GM12878 (cell line): ENCODE data around the gene MZT2B. TPM values are rescaled to one million over a fixed set of nuclear protein-coding genes. Genes with fewer than 3 reads are reported as not detected.
"Not testable (repeated sequence)": the region's sequence is repeated elsewhere in the genome, so short reads cannot be mapped to it uniquely, and the experiment has no call there.

ENCODE experiments used
- ATAC-seq: fragments of 200-7000 bp; cut with Tn5 transposase; 3 replicates; pipeline ENCODE4 v1.9.1; 2020; ENCODE audit warnings: mild to moderate bottlenecking, moderate library complexity
- BruUV-seq: library from RNA; stranded (reverse); fragments of 400-500 nt; replicated peaks from 2 replicates; lab custom pipeline; 2021; lab: Mats Ljungman, UMichigan
- CTCF ChIA-PET: fragments of 300-600 bp; sonication (Branson Sonifier 250); formaldehyde crosslinking; extraction: SDS; loops from one replicate; lab custom pipeline; 2021; ENCODE audit warnings: inconsistent platforms; lab: Yijun Ruan, JAX
- POLR2A ChIA-PET: fragments of 350-600 bp; formaldehyde crosslinking; extraction: SDS; loops from one replicate; lab custom pipeline; 2021; ENCODE audit warnings: inconsistent platforms; lab: Charles Lee
- RAD21 ChIA-PET: fragments of 300-600 bp; sonication (Branson Sonifier 250); formaldehyde crosslinking; loops from one replicate; lab custom pipeline; 2023; ENCODE audit warnings: antibody characterized with exemption; ENCODE audit not compliant: unreplicated experiment; lab: Charles Lee
- SMC1A ChIA-PET: fragments of 300-600 bp; sonication (Branson Sonifier 250); formaldehyde crosslinking; loops from one replicate; lab custom pipeline; 2023; ENCODE audit not compliant: unreplicated experiment, uncharacterized antibody; lab: Charles Lee
- DNase-seq: peaks from one replicate; pipeline ENCODE4 v3.0.0-alpha.2; 2011; ENCODE audit warnings: low read depth, low spot score
- FAIRE-seq: peaks from 3 replicates; lab custom pipeline; 2011; peaks lifted over from hg19 to GRCh38; lab: Jason Lieb, UNC
- H2AFZ ChIP-seq: 2 replicates; pipeline ENCODE4 v1.6.0; 2011; ENCODE audit warnings: low read depth, low read length, control low read depth; ENCODE audit not compliant: control insufficient read depth
- H3K27ac ChIP-seq: 2 replicates; pipeline ENCODE4 v1.5.1; 2011; ENCODE audit warnings: control low read depth; ENCODE audit not compliant: control insufficient read depth, insufficient read depth
- H3K27me3 ChIP-seq, 2 experiments: replicated peaks in 1 of 2; 2 replicates each; pipeline versions ENCODE4 v1.6.0 to v1.6.1; 2011; ENCODE audit warnings: low read length in 1 of 2; ENCODE audit not compliant: control insufficient read depth in 2 of 2, insufficient read depth in 2 of 2
- H3K36me3 ChIP-seq, 2 experiments: 2 replicates each; pipeline ENCODE4 v1.5.1; 2011; ENCODE audit warnings: low read length in 1 of 2; ENCODE audit not compliant: control insufficient read depth in 2 of 2, insufficient read depth in 2 of 2
- H3K4me1 ChIP-seq: 2 replicates; pipeline ENCODE4 v1.6.1; 2011; ENCODE audit warnings: mild to moderate bottlenecking, low read length, moderate library complexity, mixed read lengths; ENCODE audit not compliant: control insufficient read depth, insufficient read depth
- H3K4me2 ChIP-seq: 2 replicates; pipeline ENCODE4 v1.6.0; 2011; ENCODE audit warnings: control low read depth; ENCODE audit not compliant: control insufficient read depth, insufficient read depth
- H3K4me3 ChIP-seq: fragments of 200-600 bp; sonication (generic); 2 replicates; pipeline ENCODE4 v1.5.1; 2016
- H3K79me2 ChIP-seq: 2 replicates; pipeline ENCODE4 v1.6.0; 2011; ENCODE audit warnings: low read length; ENCODE audit not compliant: control insufficient read depth, insufficient read depth
- H3K9ac ChIP-seq: 2 replicates; pipeline ENCODE4 v1.8.0; 2011; ENCODE audit warnings: low read length, control low read depth, mixed read lengths; ENCODE audit not compliant: control insufficient read depth, insufficient read depth
- H3K9me3 ChIP-seq: replicated peaks from 3 replicates; pipeline ENCODE4 v1.5.1; 2011; ENCODE audit warnings: mild to moderate bottlenecking, low read length; ENCODE audit not compliant: control insufficient read depth, insufficient read depth
- H4K20me1 ChIP-seq: 2 replicates; pipeline ENCODE4 v1.6.0; 2011; ENCODE audit not compliant: control insufficient read depth, insufficient read depth
- WGBS: methylation state at CpG from one replicate; pipeline ENCODE4 v1.1.6; 2016; ENCODE audit warnings: low lambda C conversion rate; ENCODE audit not compliant: insufficient replicate concordance, insufficient coverage; ENCODE audit errors: missing lambda C conversion rate; 5-methylcytosine and 5-hydroxymethylcytosine counted together
- in situ Hi-C: fragments of 300-500 bp; cut with MboI; formaldehyde crosslinking; loops from 9 replicates; pipeline ENCODE4 v1.14.3; 2018; ENCODE audit warnings: mixed read lengths
- intact Hi-C: fragments of 100-400 bp; cut with micrococcal nuclease; formaldehyde crosslinking; loops from one replicate; pipeline ENCODE4 v1.14.2; 2022; ENCODE audit not compliant: unreplicated experiment
- polyA plus RNA-seq, 11 experiments: library from polyadenylated mRNA; depleted of rRNA in 4 of 11; unstranded in 6 of 11; stranded (reverse) in 5 of 11; fragments of >200 nt; fragmentation: Nextera tagmentation in 4 of 11; fragmentation: Illumina TruSeq in 1 of 11; extraction: Ambion mirVana in 4 of 11; extraction: Trizol in 1 of 11; gene quantifications; 1 replicate in 1 of 11; 2 replicates in 10 of 11; pipeline versions ENCODE4 v1.2.1 to v1.2.3, GENCODE V29; 2011 to 2016; ENCODE audit warnings: inconsistent platforms in 2 of 11, missing spikeins in 2 of 11, low read depth in 1 of 11
- total RNA-seq, 4 experiments: library from RNA; depleted of rRNA in 3 of 4; stranded (reverse); fragments of >200 nt in 3 of 4; fragmentation: Illumina TruSeq in 1 of 4; extraction: Trizol in 1 of 4; gene quantifications; 2 replicates each; pipeline versions ENCODE4 v1.2.1 to v1.2.3, GENCODE V29; 2013 to 2021

Gene MZT2B
- total and polyA plus RNA-seq, 10 of the 15 experiments (the other 5 are each of a cell fraction or from before 2014, with no cell fraction given): 6.3 to 399 (median 198) TPM

DNA sequence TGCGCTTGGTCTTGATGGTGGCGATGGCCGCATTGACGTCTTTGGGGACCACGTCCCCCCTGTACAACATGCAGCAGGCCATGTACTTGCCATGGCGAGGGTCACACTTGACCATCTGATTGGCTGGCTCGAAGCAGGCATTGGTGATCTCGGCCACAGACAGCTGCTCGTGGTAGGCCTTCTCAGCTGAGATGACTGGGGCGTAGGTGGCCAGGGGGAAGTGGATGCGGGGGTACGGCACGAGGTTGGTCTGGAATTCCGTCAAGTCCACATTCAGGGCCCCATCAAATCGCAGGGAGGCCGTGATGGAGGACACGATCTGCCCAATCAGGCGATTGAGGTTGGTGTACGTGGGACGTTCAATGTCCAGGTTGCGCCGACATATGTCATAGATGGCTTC is 11.8 kb downstream of the MZT2B start:
- H3K79me2 ChIP-seq, H3K4me2 ChIP-seq, H3K9ac ChIP-seq, H3K4me3 ChIP-seq, H4K20me1 ChIP-seq, H3K36me3 ChIP-seq, DNase-seq, H3K27ac ChIP-seq, FAIRE-seq, SMC1A ChIA-PET, ATAC-seq, H3K27me3 ChIP-seq, H3K4me1 ChIP-seq, H2AFZ ChIP-seq, intact Hi-C loops, RAD21 ChIA-PET, BruUV-seq, in situ Hi-C loops, POLR2A ChIA-PET, CTCF ChIA-PET, H3K9me3 ChIP-seq: not testable (repeated sequence)
- 81% methylated on average over 21 of the region's 22 CpGs for WGBS

DNA sequence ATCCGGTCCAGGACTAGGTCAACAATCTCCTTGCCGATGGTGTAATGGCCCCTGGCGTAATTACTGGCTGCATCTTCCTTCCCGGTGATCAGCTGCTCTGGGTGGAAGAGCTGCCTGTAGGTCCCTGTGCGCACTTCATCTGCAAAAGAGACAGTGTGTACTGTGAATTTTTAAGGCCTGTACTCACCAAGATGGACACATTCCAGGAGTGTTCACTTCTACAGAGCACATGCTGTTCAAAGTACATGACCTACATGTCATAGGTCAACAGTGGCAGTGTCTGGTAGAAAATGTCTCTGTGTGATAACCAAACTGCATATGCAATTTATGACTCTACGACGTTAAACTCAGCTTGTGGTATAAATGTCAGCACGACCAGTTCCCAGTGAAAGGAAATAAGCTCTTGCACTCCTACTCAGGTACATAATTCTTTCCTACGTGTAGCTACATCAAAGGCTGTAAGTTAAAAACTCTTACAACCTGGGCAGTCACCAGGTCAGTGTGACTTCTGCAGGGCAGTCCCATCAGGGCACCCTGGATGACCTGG is 13.1 kb downstream of the MZT2B start:
- CTCF ChIA-PET, BruUV-seq, H2AFZ ChIP-seq, SMC1A ChIA-PET, H3K36me3 ChIP-seq, DNase-seq, H3K9me3 ChIP-seq, H3K4me3 ChIP-seq, FAIRE-seq, in situ Hi-C loops, H3K27ac ChIP-seq, H3K4me2 ChIP-seq, H3K27me3 ChIP-seq, POLR2A ChIA-PET, RAD21 ChIA-PET, intact Hi-C loops, H3K4me1 ChIP-seq, H3K9ac ChIP-seq, H3K79me2 ChIP-seq, ATAC-seq, H4K20me1 ChIP-seq: not testable (repeated sequence)
- 48% methylated on average over 6 of the region's 9 CpGs for WGBS

DNA sequence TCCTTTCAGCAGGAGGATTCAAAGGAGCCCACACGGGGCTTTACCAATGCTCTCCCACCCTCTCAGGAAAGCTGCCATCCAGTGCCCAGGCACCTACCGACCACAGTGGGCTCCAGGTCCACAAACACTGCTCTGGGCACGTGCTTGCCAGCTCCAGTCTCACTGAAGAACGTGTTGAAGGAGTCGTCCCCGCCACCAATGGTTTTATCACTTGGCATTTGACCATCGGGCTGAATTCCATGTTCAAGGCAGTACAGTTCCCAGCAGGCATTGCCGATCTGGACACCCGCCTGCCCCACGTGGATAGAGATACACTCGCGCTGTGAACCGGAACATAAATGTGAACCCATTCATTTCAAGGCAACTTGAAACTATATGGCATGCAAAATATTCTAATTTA is 14.0 kb downstream of the MZT2B start:
- H3K4me2 ChIP-seq, H3K79me2 ChIP-seq, H3K4me1 ChIP-seq, H3K9me3 ChIP-seq, H2AFZ ChIP-seq, H3K36me3 ChIP-seq, ATAC-seq, SMC1A ChIA-PET, CTCF ChIA-PET, H4K20me1 ChIP-seq, H3K27ac ChIP-seq, H3K27me3 ChIP-seq, BruUV-seq, FAIRE-seq, POLR2A ChIA-PET, H3K4me3 ChIP-seq, H3K9ac ChIP-seq, in situ Hi-C loops, DNase-seq, RAD21 ChIA-PET, intact Hi-C loops: not testable (repeated sequence)
- WGBS: 53% methylated on average over 10 of the region's 13 CpGs
